Ovary (tissue), 9 donors: ENCODE measurements around the gene GDE1. TPM values are rescaled to one million over a fixed set of nuclear protein-coding genes. Genes with fewer than 3 reads are reported as not detected.
"Not testable (repeated sequence)": the region's sequence is repeated elsewhere in the genome, so short reads cannot be mapped to it uniquely, and the experiment has no call there.

Source experiments
- DNase-seq, 5 donors: peaks; one replicate each; pipeline ENCODE4 v3.0.0-alpha.2; 2019 to 2020
- H3K27ac ChIP-seq, 2 donors: fragments of 200-600 bp; one replicate each; pipeline versions ENCODE4 v1.5.1 to v1.8.0; 2019 to 2022
- H3K27me3 ChIP-seq: fragments of 200-600 bp; one replicate; pipeline ENCODE4 v1.8.0; 2022
- H3K36me3 ChIP-seq: fragments of 200-600 bp; sonication (generic); one replicate; pipeline ENCODE4 v1.5.1; 2019
- H3K4me1 ChIP-seq: one replicate; pipeline ENCODE4 v1.8.1; 2013; ENCODE audit warnings: mild to moderate bottlenecking, moderate library complexity; ENCODE audit not compliant: insufficient read depth
- H3K4me3 ChIP-seq: fragments of 200-600 bp; sonication (generic); one replicate; pipeline ENCODE4 v1.5.1; 2017
- H3K9me3 ChIP-seq, 2 donors: fragments of 200-600 bp in 1 of 2; sonication (generic) in 1 of 2; one replicate each; pipeline versions ENCODE4 v1.5.1 to v1.8.1; 2013 to 2019; ENCODE audit warnings: mild to moderate bottlenecking in 1 of 2, moderate library complexity in 1 of 2
- CTCF ChIP-seq, 3 donors: fragments of 450-650 bp in 2 of 3; fragments of 200-600 bp in 1 of 3; IDR thresholded peaks; one replicate each; pipeline versions ENCODE4 v1.5.1 to v1.8.0; 2016 to 2022; ENCODE audit warnings: antibody characterized with exemption in 3 of 3, mild to moderate bottlenecking in 1 of 3
- EP300 ChIP-seq: sonication (generic); formaldehyde crosslinking; IDR thresholded peaks from one replicate; pipeline ENCODE4 v1.6.1; 2017; ENCODE audit warnings: antibody characterized with exemption
- POLR2A ChIP-seq: fragments of 450-650 bp; IDR thresholded peaks from one replicate; pipeline ENCODE4 v1.6.1; 2017; ENCODE audit warnings: antibody characterized with exemption, mild to moderate bottlenecking, moderate library complexity
- WGBS, 3 donors: extraction: QIAGEN DNeasy Blood & Tissue Kit in 1 of 3; methylation state at CpG; one replicate each; pipeline versions ENCODE4 v1.1.5 to v1.1.7; 2013 to 2017; 5-methylcytosine and 5-hydroxymethylcytosine counted together
- intact Hi-C, 4 donors: fragments of 100-400 bp; cut with DNase I; formaldehyde crosslinking; loops; one replicate each; pipeline versions ENCODE4 v1.11.0 to v1.15.1; 2022 to 2023
- polyA plus RNA-seq, 2 donors: library from polyadenylated mRNA; stranded (reverse); fragments of 200-250 nt in 1 of 2; fragments of 350-450 nt in 1 of 2; fragmentation: Illumina TruSeq in 1 of 2; extraction: RNeasy Lipid Tissue Mini Kit (QIAGEN cat#74804) in 1 of 2; gene quantifications; one replicate each; pipeline ENCODE4 v1.2.3, GENCODE V29; 2013 to 2014
- total RNA-seq, 7 donors: library from RNA; depleted of rRNA in 2 of 7; stranded (reverse); fragments of >200 nt in 2 of 7; fragmentation: NEBNext Ultra II Directional in 3 of 7; extraction: Animal tissue kit (Norgen Biotek cat#: 25700) in 3 of 7; gene quantifications; one replicate each; pipeline versions ENCODE4 v1.1.0 to v1.2.4, GENCODE V29; 2016 to 2023
- donor health status: DM: no; HTN: no; CAD: no; lungs with moderate emphysema.
- donor health status: DM: no; HTN: no; CAD: no.
- donor health status: Bipolar disorder and iron deficiency.
- donor health status: DM: yes; HTN: yes; CAD: no.
- donor health status: DM: no; HTN: no; CAD: no.
- donor health status: DM: yes; HTN: yes; CAD: no.

Gene GDE1
- total and polyA plus RNA-seq, 9 donors, result 18.1 to 83.8 (median 28.7) TPM

- DNase-seq, result no peak
- Histone ChIP-seq H3K36me3 (no peaks in the 10 kb centered on the region), H3K27ac (no peak overlapping the region), H3K4me1 (no peaks in the 10 kb centered on the region), H3K4me3 (no peak overlapping the region), H3K9me3 (no peaks in the 10 kb centered on the region), H3K27me3 (no peaks in the 10 kb centered on the region)
- TF ChIP-seq CTCF (IDR thresholded peaks at IDR 0.05) (no peak), EP300 (no peak), POLR2A (no peak)
- intact Hi-C loops, result no loop called here
Observed at GRCh38 chr16:19549673-19550072, 27.8 kb upstream of the GDE1 start.

GRCh38 chr16:19548144-19548543, 26.2 kb upstream of the GDE1 start:
- intact Hi-C loops, result no loop called here

GRCh38 chr16:19543278-19543996, 21.5 kb upstream of the GDE1 start:
- H3K27me3 ChIP-seq, intact Hi-C loops, H3K4me3 ChIP-seq, DNase-seq, H3K4me1 ChIP-seq, H3K36me3 ChIP-seq, H3K9me3 ChIP-seq, H3K27ac ChIP-seq: not testable (repeated sequence)
- 78 to 86% (median 83%) methylated on average over 10 of the region's 10 CpGs for WGBS, 3 donors

More at GRCh38 chr16:19548144-19548543, 26.2 kb upstream of the GDE1 start:
- Histone ChIP-seq H3K4me1 (no peaks in the 10 kb centered on the region), H3K4me3 (no peak overlapping the region), H3K27me3 (no peaks in the 10 kb centered on the region), H3K36me3 (no peaks in the 10 kb centered on the region), H3K9me3 (no peaks in the 10 kb centered on the region), H3K27ac (no peak overlapping the region)
- TF ChIP-seq CTCF (IDR thresholded peaks at IDR 0.05) (no peak), POLR2A (no peak)
- DNase-seq, result no peak
- WGBS, 3 donors, result 94 to 97% (median 96%) methylated on average over 3 of the region's 3 CpGs

- Histone ChIP-seq H3K9me3 (no peaks in the 10 kb centered on the region), H3K36me3 (no peaks in the 10 kb centered on the region), H3K27me3 (no peaks in the 10 kb centered on the region), H3K27ac (no peak overlapping the region), H3K4me1 (no peaks in the 10 kb centered on the region), H3K4me3 (no peak overlapping the region)
- TF ChIP-seq CTCF (IDR thresholded peaks at IDR 0.05), result no peak
- no peak for TF ChIP-seq POLR2A
- TF ChIP-seq EP300, result no peak
- WGBS, 3 donors, result 64 to 72% (median 67%) methylated on average over 3 of the region's 3 CpGs
- intact Hi-C loops, result no loop called here
- DNase-seq, result no peak
Observed at GRCh38 chr16:19542138-19542821, 20.4 kb upstream of the GDE1 start.

GRCh38 chr16:19540241-19540970, 18.5 kb upstream of the GDE1 start:
- intact Hi-C loops, result no loop called here
- TF ChIP-seq POLR2A, result no peak
- TF ChIP-seq EP300, result no peak
- TF ChIP-seq CTCF (IDR thresholded peaks at IDR 0.05), result no peak
- Histone ChIP-seq H3K36me3 (no peaks in the 10 kb centered on the region), H3K4me3 (no peak overlapping the region), H3K4me1 (no peaks in the 10 kb centered on the region), H3K9me3 (no peaks in the 10 kb centered on the region), H3K27ac (no peak overlapping the region), H3K27me3 (no peaks in the 10 kb centered on the region)
- WGBS, 3 donors, result 94 to 96% (median 95%) methylated on average over 6 of the region's 6 CpGs
- DNase-seq, result no peak
